PC-3 (cell line): ENCODE results near the gene FIZ1.

Source experiments
- EZH2 ChIP-seq: fragments of 300-600 bp; sonication (generic); IDR thresholded peaks from one replicate; pipeline ENCODE4 v1.6.1; 2017; ENCODE audit warnings: antibody characterized with exemption, mild to moderate bottlenecking, low read length; ENCODE audit not compliant: unreplicated experiment
- EZH2phosphoT487 ChIP-seq: fragments of 300-600 bp; sonication (generic); IDR thresholded peaks from 2 replicates; pipeline ENCODE4 v1.6.1; 2018; ENCODE audit warnings: mild to moderate bottlenecking, antibody characterized with exemption, low read length, borderline replicate concordance
- TF ChIP-seq, protein P1 (sequence below): fragments of 300-600 bp; sonication (generic); conservative IDR thresholded peaks from 2 replicates; pipeline ENCODE4 v1.5.1; 2017; ENCODE audit warnings: antibody characterized with exemption, low read depth, mild to moderate bottlenecking, low read length

DNA sequence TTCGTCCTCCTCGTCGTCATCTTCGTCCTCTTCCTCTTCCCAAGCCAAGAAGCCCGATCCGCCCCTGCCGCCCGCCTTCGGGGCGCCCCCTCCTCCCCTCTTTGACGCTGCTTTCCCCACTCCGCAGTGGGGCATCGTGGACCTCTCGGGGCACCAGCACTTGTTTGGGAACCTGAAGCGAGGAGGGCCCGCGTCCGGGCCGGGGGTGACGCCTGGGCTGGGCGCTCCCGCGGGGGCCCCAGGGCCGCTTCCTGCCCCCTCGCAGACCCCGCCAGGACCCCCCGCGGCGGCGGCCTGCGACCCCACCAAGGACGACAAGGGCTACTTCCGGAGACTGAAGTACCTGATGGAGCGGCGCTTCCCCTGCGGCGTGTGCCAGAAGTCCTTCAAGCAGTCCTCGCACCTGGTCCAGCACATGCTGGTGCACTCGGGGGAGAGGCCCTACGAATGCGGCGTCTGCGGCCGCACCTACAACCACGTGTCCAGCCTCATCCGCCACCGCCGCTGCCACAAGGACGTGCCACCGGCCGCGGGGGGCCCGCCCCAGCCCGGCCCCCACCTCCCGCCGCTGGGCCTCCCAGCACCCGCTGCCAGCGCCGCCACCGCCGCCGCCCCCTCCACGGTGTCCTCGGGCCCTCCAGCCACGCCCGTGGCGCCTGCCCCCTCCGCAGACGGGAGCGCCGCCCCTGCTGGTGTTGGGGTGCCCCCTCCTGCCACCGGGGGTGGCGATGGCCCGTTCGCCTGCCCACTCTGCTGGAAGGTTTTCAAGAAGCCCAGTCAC, 14.8 kb upstream of the FIZ1 start:
- no peak for TF ChIP-seq EZH2
- TF ChIP-seq, protein P1, sequence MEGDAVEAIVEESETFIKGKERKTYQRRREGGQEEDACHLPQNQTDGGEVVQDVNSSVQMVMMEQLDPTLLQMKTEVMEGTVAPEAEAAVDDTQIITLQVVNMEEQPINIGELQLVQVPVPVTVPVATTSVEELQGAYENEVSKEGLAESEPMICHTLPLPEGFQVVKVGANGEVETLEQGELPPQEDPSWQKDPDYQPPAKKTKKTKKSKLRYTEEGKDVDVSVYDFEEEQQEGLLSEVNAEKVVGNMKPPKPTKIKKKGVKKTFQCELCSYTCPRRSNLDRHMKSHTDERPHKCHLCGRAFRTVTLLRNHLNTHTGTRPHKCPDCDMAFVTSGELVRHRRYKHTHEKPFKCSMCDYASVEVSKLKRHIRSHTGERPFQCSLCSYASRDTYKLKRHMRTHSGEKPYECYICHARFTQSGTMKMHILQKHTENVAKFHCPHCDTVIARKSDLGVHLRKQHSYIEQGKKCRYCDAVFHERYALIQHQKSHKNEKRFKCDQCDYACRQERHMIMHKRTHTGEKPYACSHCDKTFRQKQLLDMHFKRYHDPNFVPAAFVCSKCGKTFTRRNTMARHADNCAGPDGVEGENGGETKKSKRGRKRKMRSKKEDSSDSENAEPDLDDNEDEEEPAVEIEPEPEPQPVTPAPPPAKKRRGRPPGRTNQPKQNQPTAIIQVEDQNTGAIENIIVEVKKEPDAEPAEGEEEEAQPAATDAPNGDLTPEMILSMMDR = no peak
- TF ChIP-seq EZH2phosphoT487 = no peak
